Retinal pigment epithelial cell (primary cell): ENCODE results near the gene CDCP2.

Experiments used
- DNase-seq: peaks from one replicate; pipeline ENCODE4 v3.0.0-alpha.2; 2010; ENCODE audit warnings: low read depth
- H3K4me3 ChIP-seq: 2 replicates; pipeline ENCODE4 v1.5.1; 2011; ENCODE audit warnings: mild to moderate bottlenecking, low read length, control low read depth, moderate library complexity
- CTCF ChIP-seq: conservative IDR thresholded peaks from 2 replicates; pipeline ENCODE4 v1.5.1; 2011; ENCODE audit warnings: low read depth, low read length, control low read depth, inconsistent platforms

Gene CDCP2

GRCh38 chr1:54112705-54113368 lies 40.0 kb downstream of the CDCP2 start:
- no peak for TF ChIP-seq CTCF
- no peak overlapping the region for H3K4me3 ChIP-seq
- DNase-seq, result no peak

- no peak overlapping the region for H3K4me3 ChIP-seq
- no peak for DNase-seq
- no peak for TF ChIP-seq CTCF
These were observed 40.8 kb downstream of the CDCP2 start for GRCh38 chr1:54112027-54112426.

GRCh38 chr1:54111624-54112023 lies 41.2 kb downstream of the CDCP2 start:
- DNase-seq, result no peak
- no peak for TF ChIP-seq CTCF
- no peak overlapping the region for H3K4me3 ChIP-seq

- no peak for TF ChIP-seq CTCF
- H3K4me3 ChIP-seq, result no peak overlapping the region
- no peak for DNase-seq
These were observed 41.8 kb downstream of the CDCP2 start for GRCh38 chr1:54110996-54111395.

GRCh38 chr1:54109129-54110090 lies 43.4 kb downstream of the CDCP2 start:
- DNase-seq, result no peak

GRCh38 chr1:54108156-54108555 lies 44.6 kb downstream of the CDCP2 start:
- TF ChIP-seq CTCF, result no peak
- no peak for DNase-seq
- H3K4me3 ChIP-seq, result no peak overlapping the region

More at GRCh38 chr1:54109129-54110090, 43.4 kb downstream of the CDCP2 start:
- no peak overlapping the region for H3K4me3 ChIP-seq
- TF ChIP-seq CTCF, result no peak
